SK-N-SH treated with all-trans-retinoic acid at 6 μM for 48 hours (cell line): ENCODE measurements around the gene KIF23.

Experiments
- ARNTL ChIP-seq: fragments of 450-650 bp; formaldehyde crosslinking; IDR thresholded peaks from 2 replicates; pipeline ENCODE4 v1.5.0; 2020; ENCODE audit warnings: low read depth, mild to moderate bottlenecking, moderate library complexity, borderline replicate concordance
- BACH2 ChIP-seq: fragments of 250-450 bp; sonication (Bioruptor Pico); IDR thresholded peaks from 2 replicates; pipeline ENCODE4 v1.9.0; 2021; ENCODE audit warnings: mild to moderate bottlenecking, borderline replicate concordance
- CREB5 ChIP-seq: fragments of 250-450 bp; sonication (Bioruptor Pico); IDR thresholded peaks from 2 replicates; pipeline ENCODE4 v1.5.1; 2020; ENCODE audit warnings: low read depth, mild to moderate bottlenecking, moderate library complexity
- GLIS3 ChIP-seq: fragments of 250-450 bp; sonication (Bioruptor Pico); IDR thresholded peaks from 2 replicates; pipeline ENCODE4 v1.5.0; 2020; ENCODE audit warnings: mild to moderate bottlenecking, moderate library complexity
- OSR1 ChIP-seq: fragments of 250-450 bp; sonication (Bioruptor Pico); IDR thresholded peaks from 2 replicates; pipeline ENCODE4 v1.8.0; 2022; ENCODE audit warnings: moderate library complexity, mild to moderate bottlenecking, inconsistent platforms
- PATZ1 ChIP-seq: fragments of 250-450 bp; sonication (Bioruptor Pico); IDR thresholded peaks from 2 replicates; pipeline ENCODE4 v1.8.0; 2020; ENCODE audit warnings: mild to moderate bottlenecking, moderate library complexity, borderline replicate concordance
- POU6F1 ChIP-seq: fragments of 250-450 bp; sonication (Bioruptor Pico); IDR thresholded peaks from 2 replicates; pipeline ENCODE4 v1.8.0; 2021; ENCODE audit warnings: low read depth, mild to moderate bottlenecking, moderate library complexity, borderline replicate concordance
- PPARA ChIP-seq: fragments of 250-450 bp; sonication (Bioruptor Pico); IDR thresholded peaks from 2 replicates; pipeline ENCODE4 v1.5.0; 2020; ENCODE audit warnings: mild to moderate bottlenecking, borderline replicate concordance
- ZC3H10 ChIP-seq: fragments of 250-450 bp; sonication (Bioruptor Pico); IDR thresholded peaks from 2 replicates; pipeline ENCODE4 v1.5.1; 2021; ENCODE audit warnings: mild to moderate bottlenecking, moderate library complexity
- ZFP3 ChIP-seq: fragments of 250-450 bp; sonication (Bioruptor Pico); IDR thresholded peaks from 2 replicates; pipeline ENCODE4 v1.5.0; 2020; ENCODE audit warnings: mild to moderate bottlenecking, moderate library complexity
- ZFP30 ChIP-seq: fragments of 450-650 bp; formaldehyde crosslinking; IDR thresholded peaks from 2 replicates; pipeline ENCODE4 v1.5.0; 2022; ENCODE audit warnings: mild to moderate bottlenecking, moderate library complexity
- ZNF565 ChIP-seq: fragments of 450-650 bp; formaldehyde crosslinking; conservative IDR thresholded peaks from 2 replicates; pipeline ENCODE4 v1.5.0; 2020; ENCODE audit warnings: low read depth, mild to moderate bottlenecking, moderate library complexity
- ZNF70 ChIP-seq: fragments of 450-650 bp; formaldehyde crosslinking; IDR thresholded peaks from 2 replicates; pipeline ENCODE4 v1.5.0; 2020; ENCODE audit warnings: mild to moderate bottlenecking, moderate library complexity
- ZNF8 ChIP-seq: fragments of 450-650 bp; formaldehyde crosslinking; IDR thresholded peaks from 2 replicates; pipeline ENCODE4 v1.5.0; 2020; ENCODE audit warnings: mild to moderate bottlenecking, moderate library complexity

DNA sequence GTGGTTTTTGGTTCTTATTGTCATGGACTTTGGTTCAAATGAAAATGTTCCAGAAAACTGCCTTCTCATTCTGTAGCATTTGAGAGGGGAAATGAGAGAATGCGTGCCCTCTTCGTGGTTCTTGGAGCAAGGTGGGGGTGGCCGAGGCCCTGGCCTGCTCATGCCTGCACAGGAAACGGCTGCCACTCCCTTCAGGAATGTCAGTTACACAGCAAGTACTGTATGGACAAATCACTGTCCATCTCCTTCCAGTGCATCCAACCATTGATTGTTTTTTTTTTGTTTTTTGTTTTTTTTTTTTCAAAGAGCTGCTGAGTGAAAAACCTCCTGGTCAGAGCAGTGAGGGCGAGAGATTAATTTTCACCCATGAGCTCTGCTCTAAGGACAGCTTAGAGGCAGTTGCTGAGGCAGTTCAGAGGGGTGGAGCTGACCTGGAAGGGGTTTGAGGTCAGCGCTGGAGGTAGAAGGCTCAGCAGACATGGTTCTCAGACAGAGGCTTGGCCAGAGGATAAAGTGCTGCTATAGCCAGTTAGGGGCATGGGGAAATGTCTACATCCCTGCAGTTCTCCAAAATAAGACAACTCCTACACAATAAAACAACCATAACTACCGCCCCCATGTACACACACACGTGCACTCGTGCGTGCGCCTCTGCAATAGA lies 20.2 kb upstream of the KIF23 start:
- TF ChIP-seq ZFP30 (CRISPR knock-in tag) = no peak
- TF ChIP-seq PATZ1 = no peak
- TF ChIP-seq GLIS3 (CRISPR knock-in tag) = no peak
- no peak for TF ChIP-seq ARNTL (CRISPR knock-in tag)
- no peak for TF ChIP-seq ZFP3 (CRISPR knock-in tag)
- TF ChIP-seq ZNF8 (CRISPR knock-in tag) = no peak
- no peak for TF ChIP-seq PPARA (CRISPR knock-in tag)
- no peak for TF ChIP-seq ZC3H10 (CRISPR knock-in tag)
- no peak for TF ChIP-seq ZNF70 (CRISPR knock-in tag)
- no peak for TF ChIP-seq CREB5 (CRISPR knock-in tag)
- TF ChIP-seq BACH2 (CRISPR knock-in tag) = no peak
- TF ChIP-seq OSR1 (CRISPR knock-in tag) = no peak
- TF ChIP-seq POU6F1 = no peak
- no peak for TF ChIP-seq ZNF565 (CRISPR knock-in tag)
